ENCODE measurements around the gene CYFIP1. TPM values are rescaled to one million over a fixed set of nuclear protein-coding genes. Genes with fewer than 3 reads are reported as not detected.

The CYFIP1 gene
- total RNA-seq, 3 donors from 2014 or later: 139 to 210 (median 143) TPM

DNA sequence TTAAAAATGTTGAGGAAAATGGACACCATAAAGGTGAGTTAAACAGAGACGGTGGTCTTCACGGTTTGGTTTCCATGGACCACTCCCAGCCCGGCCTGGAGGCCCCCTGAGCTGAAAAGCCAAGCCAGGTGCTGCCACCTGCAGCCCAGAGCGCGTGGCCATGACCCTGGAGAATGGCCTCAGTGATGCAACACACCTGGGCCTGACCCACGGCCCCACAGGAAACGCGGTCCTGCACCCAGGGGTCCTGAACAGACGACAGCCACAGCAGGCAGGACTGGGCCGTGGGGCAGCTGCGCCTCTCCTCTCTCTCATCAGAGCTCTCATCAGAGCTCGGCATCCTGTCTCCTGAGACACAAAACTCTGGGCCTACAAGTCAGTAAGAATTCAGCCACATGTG is 77.6 kb downstream of the CYFIP1 start:
- Histone ChIP-seq H3K4me1 (ENCODE audit: low read depth) (no peaks in the 10 kb centered on the region), H3K9me3 (no peaks in the 10 kb centered on the region), H3K4me3 (no peak overlapping the region), H3K36me3 (ENCODE audit: low read depth) (no peaks in the 10 kb centered on the region)
- no peak for TF ChIP-seq CTCF (IDR thresholded peaks at IDR 0.05)
- no peak for DNase-seq
- intact Hi-C loops (cut with DNase I, micrococcal nuclease): no loop called here
- ATAC-seq: no peak

- intact Hi-C loops (cut with DNase I, micrococcal nuclease): no loop called here
- no peak for ATAC-seq
Measured at GRCh38 chr15:22902046-22902445, 78.1 kb downstream of the CYFIP1 start.

DNA sequence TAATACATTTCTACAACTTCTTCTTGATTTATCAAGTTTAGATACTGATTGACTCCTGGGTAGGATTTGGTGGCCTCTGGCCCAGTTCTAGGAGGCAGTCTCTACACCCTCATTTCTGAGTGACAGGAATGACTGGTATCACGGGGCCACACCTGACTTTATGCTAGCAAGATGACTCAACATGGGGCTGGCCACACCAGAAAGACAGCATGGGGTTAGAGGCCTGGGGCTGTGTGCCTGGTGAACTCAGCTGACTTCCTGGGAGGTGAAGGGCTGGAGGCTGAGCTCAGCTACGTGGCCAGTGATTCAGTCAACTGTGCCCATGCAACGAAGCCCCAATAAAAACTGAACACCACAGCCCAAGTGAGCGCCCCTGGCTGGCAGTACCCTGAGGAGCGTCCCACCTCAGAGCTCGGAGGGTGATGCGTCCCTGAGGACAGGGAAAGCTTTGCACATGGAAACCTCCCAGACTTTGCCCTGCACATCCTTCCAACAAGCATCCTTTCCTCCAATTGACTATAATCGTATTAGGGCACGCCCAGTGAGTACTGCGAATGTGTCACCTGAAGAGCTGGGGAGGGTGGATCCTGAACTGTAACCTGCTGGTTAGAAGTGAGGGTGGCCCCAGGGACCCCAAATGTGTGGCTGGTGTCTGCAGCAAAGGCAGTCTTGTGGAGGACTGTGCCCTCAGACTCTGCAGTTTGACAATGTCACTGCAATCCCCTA is 84.5 kb downstream of the CYFIP1 start:
- H3K36me3 ChIP-seq (ENCODE audit: low read depth): no peaks in the 10 kb centered on the region
- DNase-seq (peak in 2 of 3 donors; percentile 59 to 64), ATAC-seq (peak; percentile 96)
- H3K4me3 ChIP-seq: no peak overlapping the region
- no peaks in the 10 kb centered on the region for H3K4me1 ChIP-seq (ENCODE audit: low read depth)
- H3K9me3 ChIP-seq: no peaks in the 10 kb centered on the region
- intact Hi-C loops (cut with DNase I, micrococcal nuclease): no loop called here
- no peak for TF ChIP-seq CTCF (IDR thresholded peaks at IDR 0.05)

More at GRCh38 chr15:22902046-22902445, 78.1 kb downstream of the CYFIP1 start:
- Histone ChIP-seq H3K4me1 (ENCODE audit: low read depth) (no peaks in the 10 kb centered on the region), H3K36me3 (ENCODE audit: low read depth) (no peaks in the 10 kb centered on the region), H3K4me3 (no peak overlapping the region), H3K9me3 (no peaks in the 10 kb centered on the region)
- DNase-seq: no peak
- no peak for TF ChIP-seq CTCF (IDR thresholded peaks at IDR 0.05)

DNA sequence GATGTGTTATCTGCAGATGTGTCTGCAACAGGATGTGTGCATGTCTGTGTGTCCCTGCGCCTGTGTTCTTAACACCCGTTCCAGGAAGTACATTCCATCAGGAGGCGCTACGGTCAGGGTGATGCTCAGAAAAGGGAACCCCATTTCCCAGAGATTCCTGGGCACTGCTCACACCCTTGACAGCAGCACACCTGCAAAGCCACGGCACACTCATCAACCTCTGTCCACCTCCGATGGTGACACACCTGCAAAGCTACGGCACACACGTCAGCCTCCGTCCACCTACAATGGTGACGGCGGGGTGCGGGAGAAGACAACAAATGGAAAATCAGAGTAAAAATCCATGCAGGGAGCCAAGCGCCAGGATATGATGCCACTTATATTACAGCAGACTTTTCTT is 86.3 kb downstream of the CYFIP1 start:
- ATAC-seq (no peak), DNase-seq (no peak)
- Histone ChIP-seq H3K4me3 (no peak overlapping the region), H3K9me3 (no peaks in the 10 kb centered on the region), H3K4me1 (ENCODE audit: low read depth) (no peaks in the 10 kb centered on the region), H3K36me3 (ENCODE audit: low read depth) (no peaks in the 10 kb centered on the region)
- intact Hi-C loops (cut with DNase I, micrococcal nuclease): no loop called here
- TF ChIP-seq CTCF (IDR thresholded peaks at IDR 0.05): no peak

DNA sequence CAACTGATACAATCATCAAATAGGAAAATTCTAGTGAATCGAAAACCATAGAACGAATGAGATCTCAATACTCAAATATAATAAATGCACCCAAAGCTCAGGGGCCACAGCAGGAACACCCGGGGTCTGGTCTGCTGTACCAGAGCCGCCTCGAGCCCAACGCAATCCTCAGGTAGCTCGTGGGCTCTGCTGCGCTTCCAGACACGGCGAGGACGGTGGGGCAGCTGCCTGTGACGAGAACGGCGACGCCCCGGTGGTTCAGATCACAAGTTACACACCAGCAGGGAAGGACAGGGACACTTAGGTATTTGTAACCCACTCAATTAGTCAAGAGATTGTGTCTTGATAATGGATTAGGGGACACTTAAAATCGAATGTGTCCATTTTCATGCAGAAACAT is 87.1 kb downstream of the CYFIP1 start:
- no peak for ATAC-seq
- Histone ChIP-seq H3K4me3 (no peak overlapping the region), H3K4me1 (ENCODE audit: low read depth) (no peaks in the 10 kb centered on the region), H3K9me3 (no peaks in the 10 kb centered on the region), H3K36me3 (ENCODE audit: low read depth) (no peaks in the 10 kb centered on the region)
- no peak for TF ChIP-seq CTCF (IDR thresholded peaks at IDR 0.05)
- peak in 1 of 3 donors; percentile 3 for DNase-seq
- intact Hi-C loops (cut with DNase I, micrococcal nuclease): no loop called here

Measured in mucosa of descending colon (tissue), 3 donors.